Lower lobe of right lung (tissue), 2 donors: ENCODE measurements around the gene GSTT4. TPM values are rescaled to one million over a fixed set of nuclear protein-coding genes. Genes with fewer than 3 reads are reported as not detected.
"Not testable (repeated sequence)": the region's sequence is repeated elsewhere in the genome, so short reads cannot be mapped to it uniquely, and the experiment has no call there.

ENCODE experiments used
- ATAC-seq, 2 donors: fragments of 200-7000 bp; cut with Tn5 transposase; one replicate each; pipeline ENCODE4 v1.9.1; 2020 to 2022; ENCODE audit warnings: mild to moderate bottlenecking in 2 of 2, moderate library complexity in 2 of 2
- DNase-seq: peaks from one replicate; pipeline ENCODE4 v3.0.0-alpha.2; 2020
- H3K27ac ChIP-seq: fragments of 200-600 bp; one replicate; pipeline ENCODE4 v1.8.0; 2022
- H3K27me3 ChIP-seq: fragments of 200-600 bp; one replicate; pipeline ENCODE4 v1.8.0; 2022; ENCODE audit warnings: low read depth
- H3K36me3 ChIP-seq: fragments of 200-600 bp; one replicate; pipeline ENCODE4 v1.8.0; 2022; ENCODE audit warnings: mild to moderate bottlenecking
- H3K4me1 ChIP-seq: fragments of 200-600 bp; one replicate; pipeline ENCODE4 v1.8.0; 2022
- H3K4me3 ChIP-seq: fragments of 200-600 bp; one replicate; pipeline ENCODE4 v1.8.0; 2022; ENCODE audit warnings: mild to moderate bottlenecking
- H3K9me3 ChIP-seq: fragments of 200-600 bp; one replicate; pipeline ENCODE4 v1.8.0; 2022
- intact Hi-C: fragments of 100-400 bp; cut with DNase I; formaldehyde crosslinking; loops from one replicate; pipeline ENCODE4 v1.11.0; 2022
- total RNA-seq: library from RNA; stranded (reverse); fragmentation: NEBNext Ultra II Directional; extraction: Animal tissue kit (Norgen Biotek cat#: 25700); gene quantifications from one replicate; pipeline ENCODE4 v1.2.1, GENCODE V29; 2021
- TF ChIP-seq, protein P1 (sequence below): fragments of 200-600 bp; IDR thresholded peaks from one replicate; pipeline ENCODE4 v1.8.0; 2022; ENCODE audit warnings: antibody characterized with exemption, mild to moderate bottlenecking
- donor health status: DM: no; HTN: yes; CAD: no; lungs with severe emphysema.

Gene GSTT4
- total RNA-seq, 1 donor from 2014 or later, result not detected

DNA sequence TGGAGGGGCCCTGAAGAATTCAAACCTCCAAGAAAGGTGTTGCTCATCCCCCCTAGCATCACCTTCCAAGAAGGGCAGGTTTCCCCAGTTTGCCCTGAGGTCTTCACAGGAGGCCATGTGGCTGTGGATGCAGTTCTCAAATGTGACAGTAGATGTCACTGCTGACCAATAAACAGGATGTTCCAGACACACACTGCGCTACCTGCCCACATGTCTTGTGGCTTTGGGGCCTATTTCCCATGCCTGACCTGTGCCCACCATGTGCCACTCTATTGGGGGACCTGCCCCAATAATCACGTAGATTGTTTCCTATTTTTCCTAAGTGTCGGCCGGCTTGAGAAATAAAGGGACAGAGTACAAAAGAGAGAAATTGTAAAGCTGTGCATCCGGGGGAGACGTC is 20.8 kb downstream of the GSTT4 start:
- Histone ChIP-seq H3K27me3 (no peaks in the 10 kb centered on the region), H3K4me1 (no peaks in the 10 kb centered on the region), H3K9me3 (no peaks in the 10 kb centered on the region), H3K36me3 (no peaks in the 10 kb centered on the region), H3K27ac (no peak overlapping the region), H3K4me3 (no peak overlapping the region)
- ATAC-seq, result peak in 1 of 2 donors; percentile 45
- intact Hi-C loops, result no loop called here
- TF ChIP-seq, protein P1, sequence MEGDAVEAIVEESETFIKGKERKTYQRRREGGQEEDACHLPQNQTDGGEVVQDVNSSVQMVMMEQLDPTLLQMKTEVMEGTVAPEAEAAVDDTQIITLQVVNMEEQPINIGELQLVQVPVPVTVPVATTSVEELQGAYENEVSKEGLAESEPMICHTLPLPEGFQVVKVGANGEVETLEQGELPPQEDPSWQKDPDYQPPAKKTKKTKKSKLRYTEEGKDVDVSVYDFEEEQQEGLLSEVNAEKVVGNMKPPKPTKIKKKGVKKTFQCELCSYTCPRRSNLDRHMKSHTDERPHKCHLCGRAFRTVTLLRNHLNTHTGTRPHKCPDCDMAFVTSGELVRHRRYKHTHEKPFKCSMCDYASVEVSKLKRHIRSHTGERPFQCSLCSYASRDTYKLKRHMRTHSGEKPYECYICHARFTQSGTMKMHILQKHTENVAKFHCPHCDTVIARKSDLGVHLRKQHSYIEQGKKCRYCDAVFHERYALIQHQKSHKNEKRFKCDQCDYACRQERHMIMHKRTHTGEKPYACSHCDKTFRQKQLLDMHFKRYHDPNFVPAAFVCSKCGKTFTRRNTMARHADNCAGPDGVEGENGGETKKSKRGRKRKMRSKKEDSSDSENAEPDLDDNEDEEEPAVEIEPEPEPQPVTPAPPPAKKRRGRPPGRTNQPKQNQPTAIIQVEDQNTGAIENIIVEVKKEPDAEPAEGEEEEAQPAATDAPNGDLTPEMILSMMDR, result peak; percentile 70
- DNase-seq, result no peak

DNA sequence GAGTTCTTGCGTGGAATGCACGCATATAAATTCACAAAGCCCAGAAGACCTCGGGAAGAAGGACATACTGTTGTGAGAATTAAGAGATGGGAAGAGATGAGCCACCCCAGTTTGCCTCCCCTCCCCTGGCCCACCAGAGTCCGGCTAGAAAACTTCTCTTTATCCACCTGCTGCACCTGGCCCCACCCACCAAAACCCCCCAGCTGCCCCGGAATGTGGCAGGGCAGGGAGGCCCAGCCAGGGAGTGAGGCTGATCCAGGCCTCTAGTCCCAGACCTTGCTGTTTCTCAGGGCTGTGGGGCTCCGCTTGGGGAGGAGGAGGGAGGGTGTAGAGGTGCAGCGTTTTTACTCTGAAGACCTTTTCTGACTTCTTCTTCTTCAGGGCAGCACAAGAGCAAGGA is 24.7 kb downstream of the GSTT4 start:
- H3K9me3 ChIP-seq, DNase-seq, H3K4me1 ChIP-seq, H3K36me3 ChIP-seq, ATAC-seq, intact Hi-C loops, H3K27ac ChIP-seq, H3K27me3 ChIP-seq: not testable (repeated sequence)
- peak overlapping the region; percentile 29 for H3K4me3 ChIP-seq

DNA sequence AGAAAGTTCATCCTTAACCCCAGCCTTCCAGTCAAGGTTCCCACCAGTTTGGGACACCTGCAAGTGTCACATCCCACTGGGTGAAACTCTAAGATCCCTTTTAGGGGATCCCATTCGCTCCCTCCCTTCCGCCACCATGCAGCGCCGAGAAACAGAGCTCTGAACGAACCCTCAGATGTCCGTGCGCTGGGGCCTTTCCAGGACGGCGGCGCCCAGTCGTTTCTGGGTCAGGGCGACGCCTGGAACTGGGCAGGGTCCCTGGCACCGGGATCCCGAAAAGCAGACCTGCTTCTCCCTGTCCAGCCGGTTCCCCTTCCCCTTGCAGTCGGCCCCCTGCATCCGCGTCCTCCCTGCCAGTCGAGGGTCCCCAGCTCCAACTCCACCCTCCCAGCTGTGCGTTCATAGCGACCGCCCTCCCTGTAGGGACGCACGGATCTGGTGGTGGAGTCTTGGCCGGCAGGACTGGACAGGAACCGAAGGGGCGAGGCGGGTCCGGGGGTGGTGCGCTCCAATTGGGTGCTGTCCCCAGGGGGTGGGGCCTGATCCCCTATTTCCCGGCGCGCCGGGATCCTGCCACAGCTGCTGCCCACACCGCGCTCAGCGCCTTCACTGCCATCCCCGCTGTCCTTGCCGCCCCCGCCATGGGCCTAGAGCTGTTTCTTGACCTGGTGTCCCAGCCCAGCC is 25.6 kb downstream of the GSTT4 start, which contains the start of gene GSTT2:
TSS of gene GSTT2 (plus strand) at position 578 of the 684 bp plus-strand sequence.
- intact Hi-C loops, result loop anchor here (10.0 kb wide), 1 partner anchor 55 kb away; no protein-coding TSS in a partner anchor
- H3K36me3 ChIP-seq, result not testable (repeated sequence)

DNA sequence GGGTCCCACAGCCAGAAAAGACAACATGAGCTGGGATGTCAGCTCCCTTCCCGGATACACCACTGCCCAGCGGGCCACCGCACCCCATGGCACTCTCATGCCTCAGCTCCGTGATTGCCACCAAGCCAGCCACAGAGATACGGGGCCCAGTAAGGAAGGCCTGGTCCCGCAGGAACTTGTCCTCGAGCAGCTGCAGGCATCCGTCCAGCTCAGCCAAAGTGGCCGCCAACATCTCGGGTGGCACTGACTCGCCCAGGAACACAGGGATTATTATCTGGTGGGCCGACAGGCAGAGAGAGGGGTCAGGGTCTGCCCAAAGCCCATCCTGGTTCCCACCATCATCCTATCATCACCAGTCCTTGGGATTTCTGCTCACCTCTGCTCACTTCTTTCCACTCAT is 27.9 kb downstream of the GSTT4 start:
- H3K9me3 ChIP-seq, H3K4me3 ChIP-seq, DNase-seq, H3K36me3 ChIP-seq, H3K4me1 ChIP-seq, ATAC-seq, H3K27ac ChIP-seq, H3K27me3 ChIP-seq: not testable (repeated sequence)
- intact Hi-C loops, result loop anchor here (10.0 kb wide), 1 partner anchor 53 kb away; no protein-coding TSS in a partner anchor

More for the DNA sequence above, 25.6 kb downstream of the GSTT4 start, which contains the start of gene GSTT2:
- peak within 1 kb of the TSS; percentile 29 for H3K4me3 ChIP-seq
- H3K27ac ChIP-seq, DNase-seq, H3K4me1 ChIP-seq, H3K27me3 ChIP-seq, H3K9me3 ChIP-seq: not testable (repeated sequence)
- peak; percentile 94 to 98 for ATAC-seq

DNA sequence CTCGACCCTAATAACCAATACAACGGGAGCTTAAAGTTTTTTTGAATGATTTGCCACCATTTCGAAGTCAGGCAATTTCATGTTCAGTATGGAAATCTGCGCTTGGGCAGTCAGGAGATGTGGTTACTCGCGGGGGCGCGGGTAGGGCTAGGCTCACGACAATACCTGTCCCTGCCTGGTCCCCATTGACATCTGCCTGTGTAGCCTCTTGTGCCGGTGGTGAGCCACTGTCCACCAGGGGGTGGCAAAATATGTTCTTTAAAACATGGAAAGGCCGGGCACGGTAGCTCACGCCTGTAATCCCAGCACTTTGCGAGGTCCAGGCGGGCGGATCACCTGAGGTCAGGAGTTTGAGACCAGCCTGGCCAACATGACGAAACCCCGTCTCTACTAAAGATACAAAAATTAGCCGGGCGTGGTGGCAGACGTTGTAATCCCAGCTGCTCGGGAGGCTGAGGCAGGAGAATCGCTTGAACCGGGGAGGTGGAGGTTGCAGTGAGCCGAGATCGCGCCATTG is 30.4 kb downstream of the GSTT4 start:
- peak; percentile 51 for DNase-seq
- H3K4me3 ChIP-seq, H3K4me1 ChIP-seq, H3K27ac ChIP-seq, H3K9me3 ChIP-seq, H3K27me3 ChIP-seq: not testable (repeated sequence)
- peaks cover 21% of the 10 kb centered on the region for H3K36me3 ChIP-seq
- peak; percentile 62 to 63 for ATAC-seq
- intact Hi-C loops, result loop anchor here (10.0 kb wide), 1 partner anchor 50 kb away; no protein-coding TSS in a partner anchor

DNA sequence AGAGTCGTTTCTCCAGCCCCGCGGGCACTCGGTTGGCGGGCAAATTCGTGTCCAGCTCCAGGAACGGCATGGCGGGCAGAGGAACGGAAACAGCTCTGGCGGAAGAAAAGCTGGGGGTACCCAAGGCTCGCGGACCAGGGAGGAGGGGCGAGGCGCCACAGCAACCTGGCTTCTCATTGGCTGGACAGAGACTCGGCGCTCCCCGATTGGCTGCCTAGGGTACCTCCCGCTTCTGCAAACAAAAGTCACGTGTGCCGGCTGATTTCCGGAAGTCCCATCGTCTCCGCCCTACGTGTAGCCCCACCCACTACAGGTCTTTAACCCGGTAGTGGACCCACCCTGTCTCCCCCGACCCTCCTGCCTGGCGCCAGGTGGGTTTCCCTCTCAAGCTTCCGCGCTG is 30.9 kb downstream of the GSTT4 start, which contains the start of gene DDT:
TSS of gene DDT (minus strand) at position 97 of the 400 bp plus-strand sequence. CDS start at position 70, 27 bp downstream.
- intact Hi-C loops, result loop anchor here (10.0 kb wide), 1 partner anchor 50 kb away; no protein-coding TSS in a partner anchor
- H3K27me3 ChIP-seq, H3K4me1 ChIP-seq, H3K4me3 ChIP-seq, H3K27ac ChIP-seq, DNase-seq, H3K9me3 ChIP-seq: not testable (repeated sequence)
- peaks cover 26% of the 10 kb centered on the region for H3K36me3 ChIP-seq
- peak; percentile 97 to 99 for ATAC-seq

DNA sequence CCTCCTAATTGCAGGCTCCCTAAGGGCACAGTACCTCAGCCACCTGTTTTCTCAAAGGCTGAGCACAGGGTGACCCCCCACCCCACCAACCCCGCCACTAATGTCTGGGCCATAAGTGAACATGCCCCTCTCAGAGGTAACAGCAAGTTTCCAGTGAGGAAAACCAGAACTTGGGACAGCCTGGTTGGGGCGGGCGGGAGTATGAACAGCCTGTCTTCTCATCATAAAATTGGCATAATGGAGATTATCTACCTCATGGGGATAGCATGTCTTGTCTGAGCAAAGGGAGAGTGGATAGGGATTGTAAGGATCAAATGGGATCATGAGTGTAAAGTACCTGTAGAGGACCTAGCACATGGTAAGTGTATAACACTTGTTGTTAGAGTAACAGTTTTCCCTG is 33.3 kb downstream of the GSTT4 start:
- ATAC-seq, H3K4me3 ChIP-seq, H3K27me3 ChIP-seq, DNase-seq, H3K27ac ChIP-seq, H3K9me3 ChIP-seq, H3K4me1 ChIP-seq: not testable (repeated sequence)
- intact Hi-C loops, result loop anchor here (10.0 kb wide), 1 partner anchor 47 kb away; no protein-coding TSS in a partner anchor
- peaks cover 29% of the 10 kb centered on the region for H3K36me3 ChIP-seq

DNA sequence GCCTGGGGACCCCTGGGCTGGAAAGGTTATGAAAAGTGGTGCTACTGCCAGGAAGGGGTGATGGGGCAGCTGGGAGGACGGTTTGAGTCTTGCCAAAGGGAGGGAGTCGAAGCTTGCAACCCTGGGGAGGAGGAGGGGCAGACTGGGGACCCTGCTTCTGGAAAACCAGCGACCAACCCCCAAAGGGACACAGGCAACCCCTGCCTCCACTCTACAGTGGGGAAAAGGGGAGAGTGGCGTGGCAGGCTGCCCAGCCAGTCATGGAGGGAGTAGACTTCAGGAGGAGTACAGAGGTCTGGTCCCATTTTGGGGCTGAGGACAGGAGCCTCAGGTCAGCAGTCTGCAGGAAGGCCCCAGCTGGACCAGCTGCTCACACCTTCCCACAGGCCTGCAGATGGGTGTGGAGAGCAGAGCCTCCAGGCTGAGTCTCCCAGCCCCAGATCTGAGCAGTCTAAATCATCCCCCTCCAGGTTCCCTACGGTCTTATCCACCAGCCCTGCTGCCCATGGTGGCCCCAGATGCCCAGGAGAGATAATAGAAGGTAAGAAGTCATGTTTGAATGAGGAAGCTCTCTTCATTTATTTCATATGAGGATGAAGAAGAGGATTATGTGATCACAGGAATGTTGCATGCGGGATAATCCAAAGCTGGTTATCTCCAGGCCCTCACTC is 34.3 kb downstream of the GSTT4 start:
- H3K27ac ChIP-seq, result no peak overlapping the region
- intact Hi-C loops, result loop anchor here (10.0 kb wide), 1 partner anchor 46 kb away; no protein-coding TSS in a partner anchor
- TF ChIP-seq, protein P1, result no peak
- no peak overlapping the region for H3K4me3 ChIP-seq
- H3K4me1 ChIP-seq, result no peaks in the 10 kb centered on the region
- ATAC-seq (no peak), DNase-seq (no peak)
- H3K9me3 ChIP-seq, result no peaks in the 10 kb centered on the region
- peaks cover 29% of the 10 kb centered on the region for H3K36me3 ChIP-seq
- H3K27me3 ChIP-seq, result no peaks in the 10 kb centered on the region
